Vagina (tissue), 2 donors: ENCODE measurements around the gene WWC2.

Source experiments
- POLR2A ChIP-seq, 2 donors: fragments of 450-650 bp; IDR thresholded peaks; one replicate each; pipeline ENCODE4 v1.6.1; 2017; ENCODE audit warnings: antibody characterized with exemption in 2 of 2, mild to moderate bottlenecking in 2 of 2, moderate library complexity in 2 of 2
- TF ChIP-seq, protein P1 (sequence below), 3 experiments: fragments of 450-650 bp in 2 of 3; fragments of 200-600 bp in 1 of 3; sonication (generic) in 1 of 3; IDR thresholded peaks; one replicate each; pipeline ENCODE4 v1.5.1; 2017 to 2019; ENCODE audit warnings: antibody characterized with exemption in 3 of 3, mild to moderate bottlenecking in 2 of 3, moderate library complexity in 2 of 3

DNA sequence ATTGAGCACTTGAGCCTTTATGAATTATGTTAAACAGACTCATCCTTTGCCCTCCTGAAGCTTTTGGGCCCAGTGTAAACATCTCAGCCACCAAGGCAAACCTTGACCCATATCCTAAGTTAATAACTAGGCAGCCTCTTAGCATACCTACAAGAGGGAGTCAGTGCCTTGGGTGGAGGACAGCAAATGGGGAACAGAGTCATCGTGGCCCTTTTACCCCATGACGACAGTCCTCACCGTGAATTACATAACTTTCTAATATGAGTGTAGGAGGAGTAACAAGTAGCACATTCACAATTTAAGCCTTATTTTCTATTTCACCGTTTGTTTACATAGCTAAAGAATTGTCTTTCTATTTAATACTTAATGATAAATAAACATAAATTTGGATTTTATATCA is 204.2 kb downstream of the WWC2 start:
- TF ChIP-seq, protein P1, sequence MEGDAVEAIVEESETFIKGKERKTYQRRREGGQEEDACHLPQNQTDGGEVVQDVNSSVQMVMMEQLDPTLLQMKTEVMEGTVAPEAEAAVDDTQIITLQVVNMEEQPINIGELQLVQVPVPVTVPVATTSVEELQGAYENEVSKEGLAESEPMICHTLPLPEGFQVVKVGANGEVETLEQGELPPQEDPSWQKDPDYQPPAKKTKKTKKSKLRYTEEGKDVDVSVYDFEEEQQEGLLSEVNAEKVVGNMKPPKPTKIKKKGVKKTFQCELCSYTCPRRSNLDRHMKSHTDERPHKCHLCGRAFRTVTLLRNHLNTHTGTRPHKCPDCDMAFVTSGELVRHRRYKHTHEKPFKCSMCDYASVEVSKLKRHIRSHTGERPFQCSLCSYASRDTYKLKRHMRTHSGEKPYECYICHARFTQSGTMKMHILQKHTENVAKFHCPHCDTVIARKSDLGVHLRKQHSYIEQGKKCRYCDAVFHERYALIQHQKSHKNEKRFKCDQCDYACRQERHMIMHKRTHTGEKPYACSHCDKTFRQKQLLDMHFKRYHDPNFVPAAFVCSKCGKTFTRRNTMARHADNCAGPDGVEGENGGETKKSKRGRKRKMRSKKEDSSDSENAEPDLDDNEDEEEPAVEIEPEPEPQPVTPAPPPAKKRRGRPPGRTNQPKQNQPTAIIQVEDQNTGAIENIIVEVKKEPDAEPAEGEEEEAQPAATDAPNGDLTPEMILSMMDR (IDR thresholded peaks at IDR 0.05): no peak
- no peak for TF ChIP-seq POLR2A (IDR thresholded peaks at IDR 0.05)
